LNCaP clone FGC (cell line): ENCODE measurements around the gene HSCB.

Source experiments
- DNase-seq: peaks from one replicate; pipeline ENCODE4 v3.0.0-alpha.2; 2011; ENCODE audit warnings: low read depth
- H3K4me3 ChIP-seq: 2 replicates; pipeline ENCODE4 v1.5.1; 2011; ENCODE audit warnings: mild to moderate bottlenecking, low read depth, low read length, control low read depth
- TF ChIP-seq, protein P1 (sequence below): IDR thresholded peaks from 2 replicates; pipeline ENCODE4 v1.5.1; 2012; ENCODE audit warnings: mild to moderate bottlenecking; ENCODE audit not compliant: control insufficient read depth, insufficient read depth; ENCODE audit errors: extremely low read depth

HSCB gene

DNA sequence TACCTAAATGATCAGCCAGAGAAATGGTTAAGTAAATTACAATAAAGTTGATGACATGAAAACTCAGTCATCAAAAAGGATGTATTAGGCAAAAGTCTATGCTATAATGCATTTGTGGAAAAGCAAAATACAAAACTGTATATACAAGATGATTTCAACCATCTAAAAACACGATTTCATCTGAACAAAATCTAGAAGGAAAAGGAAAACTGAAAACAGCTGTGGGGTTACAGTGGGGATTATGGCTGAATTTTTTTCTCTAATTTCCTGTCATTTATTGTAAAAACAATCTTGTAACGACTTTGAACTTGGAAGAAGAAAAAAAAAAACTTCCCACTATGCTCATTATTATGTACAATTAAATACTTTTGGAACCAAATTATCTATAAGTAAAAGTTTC, 30.5 kb upstream of the HSCB start:
- DNase-seq = no peak
- H3K4me3 ChIP-seq = no peak overlapping the region
- TF ChIP-seq, protein P1, sequence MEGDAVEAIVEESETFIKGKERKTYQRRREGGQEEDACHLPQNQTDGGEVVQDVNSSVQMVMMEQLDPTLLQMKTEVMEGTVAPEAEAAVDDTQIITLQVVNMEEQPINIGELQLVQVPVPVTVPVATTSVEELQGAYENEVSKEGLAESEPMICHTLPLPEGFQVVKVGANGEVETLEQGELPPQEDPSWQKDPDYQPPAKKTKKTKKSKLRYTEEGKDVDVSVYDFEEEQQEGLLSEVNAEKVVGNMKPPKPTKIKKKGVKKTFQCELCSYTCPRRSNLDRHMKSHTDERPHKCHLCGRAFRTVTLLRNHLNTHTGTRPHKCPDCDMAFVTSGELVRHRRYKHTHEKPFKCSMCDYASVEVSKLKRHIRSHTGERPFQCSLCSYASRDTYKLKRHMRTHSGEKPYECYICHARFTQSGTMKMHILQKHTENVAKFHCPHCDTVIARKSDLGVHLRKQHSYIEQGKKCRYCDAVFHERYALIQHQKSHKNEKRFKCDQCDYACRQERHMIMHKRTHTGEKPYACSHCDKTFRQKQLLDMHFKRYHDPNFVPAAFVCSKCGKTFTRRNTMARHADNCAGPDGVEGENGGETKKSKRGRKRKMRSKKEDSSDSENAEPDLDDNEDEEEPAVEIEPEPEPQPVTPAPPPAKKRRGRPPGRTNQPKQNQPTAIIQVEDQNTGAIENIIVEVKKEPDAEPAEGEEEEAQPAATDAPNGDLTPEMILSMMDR = no peak

GRCh38 chr22:28711820-28712777, 29.7 kb upstream of the HSCB start:
- H3K4me3 ChIP-seq = no peak overlapping the region
- DNase-seq = no peak
- TF ChIP-seq, protein P1 = no peak

- TF ChIP-seq, protein P1 = no peak
- DNase-seq = no peak
- H3K4me3 ChIP-seq = no peak overlapping the region
Observed at GRCh38 chr22:28714043-28714628, 27.7 kb upstream of the HSCB start.

GRCh38 chr22:28715611-28716010, 26.2 kb upstream of the HSCB start:
- TF ChIP-seq, protein P1 = no peak
- no peak for DNase-seq
- H3K4me3 ChIP-seq = no peak overlapping the region

DNA sequence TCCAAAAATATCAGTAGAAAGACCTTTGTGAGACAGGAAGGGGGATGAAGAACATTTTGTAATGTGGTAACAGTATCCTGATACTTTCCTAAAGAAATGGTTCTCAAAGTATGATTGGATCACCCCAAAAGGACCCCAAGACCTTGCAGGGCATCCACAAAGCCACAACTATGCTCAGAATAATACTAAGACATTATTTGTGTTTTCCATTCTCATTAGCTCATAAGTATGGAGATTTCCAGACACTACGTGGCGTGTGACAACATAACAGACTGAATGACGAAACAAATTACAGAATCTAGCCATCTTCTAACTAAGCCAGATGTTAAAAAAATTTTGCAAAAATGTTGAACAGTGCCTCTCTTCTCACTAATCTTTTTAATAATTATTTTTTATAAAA, 25.2 kb upstream of the HSCB start:
- TF ChIP-seq, protein P1 = no peak
- no peak for DNase-seq

GRCh38 chr22:28718044-28718443, 23.8 kb upstream of the HSCB start:
- no peak overlapping the region for H3K4me3 ChIP-seq
- TF ChIP-seq, protein P1 = no peak
- no peak for DNase-seq

More for the DNA sequence above, 25.2 kb upstream of the HSCB start:
- no peak overlapping the region for H3K4me3 ChIP-seq
